Skeletal muscle satellite cell (primary cell): ENCODE results near the gene RERE.

Source experiments
- H3K27me3 ChIP-seq: 2 replicates; pipeline ENCODE4 v1.7.0; 2013; ENCODE audit warnings: low read length; ENCODE audit not compliant: control insufficient read depth, insufficient read depth
- H3K36me3 ChIP-seq: 2 replicates; pipeline ENCODE4 v1.7.0; 2013; ENCODE audit warnings: mild to moderate bottlenecking, control low read depth, low read length; ENCODE audit not compliant: insufficient read depth
- H3K4me1 ChIP-seq: 2 replicates; pipeline ENCODE4 v1.7.0; 2013; ENCODE audit warnings: low read length; ENCODE audit not compliant: control insufficient read depth, insufficient read depth
- H3K4me2 ChIP-seq: 2 replicates; pipeline ENCODE4 v1.7.0; 2013; ENCODE audit warnings: mild to moderate bottlenecking, low read length
- H3K4me3 ChIP-seq: 2 replicates; pipeline ENCODE4 v1.7.0; 2013; ENCODE audit warnings: low read length
- H3K9ac ChIP-seq: 2 replicates; pipeline ENCODE4 v1.7.0; 2013; ENCODE audit warnings: mild to moderate bottlenecking, low read depth, low read length, moderate library complexity
- H3K9me3 ChIP-seq: replicated peaks from 2 replicates; pipeline ENCODE4 v1.7.0; 2013; ENCODE audit warnings: mild to moderate bottlenecking, control low read depth, low read length

RERE gene

GRCh38 chr1:8765198-8765597, 52.2 kb downstream of the RERE start:
- no peaks in the 10 kb centered on the region for H3K27me3 ChIP-seq
- H3K9ac ChIP-seq = no peak overlapping the region
- no peak overlapping the region for H3K4me3 ChIP-seq
- H3K4me2 ChIP-seq = no peak overlapping the region
- H3K9me3 ChIP-seq = no peaks in the 10 kb centered on the region
- no peaks in the 10 kb centered on the region for H3K4me1 ChIP-seq
- H3K36me3 ChIP-seq = no peaks in the 10 kb centered on the region

- Histone ChIP-seq H3K4me2 (no peak overlapping the region), H3K36me3 (no peaks in the 10 kb centered on the region), H3K4me3 (no peak overlapping the region), H3K4me1 (no peaks in the 10 kb centered on the region), H3K9me3 (no peaks in the 10 kb centered on the region), H3K9ac (no peak overlapping the region), H3K27me3 (no peaks in the 10 kb centered on the region)
Measured at GRCh38 chr1:8764293-8764937, 53.0 kb downstream of the RERE start.

GRCh38 chr1:8763888-8764287, 53.6 kb downstream of the RERE start:
- Histone ChIP-seq H3K9me3 (no peaks in the 10 kb centered on the region), H3K4me1 (no peaks in the 10 kb centered on the region), H3K9ac (no peak overlapping the region), H3K36me3 (no peaks in the 10 kb centered on the region), H3K4me2 (no peak overlapping the region), H3K27me3 (no peaks in the 10 kb centered on the region), H3K4me3 (no peak overlapping the region)

DNA sequence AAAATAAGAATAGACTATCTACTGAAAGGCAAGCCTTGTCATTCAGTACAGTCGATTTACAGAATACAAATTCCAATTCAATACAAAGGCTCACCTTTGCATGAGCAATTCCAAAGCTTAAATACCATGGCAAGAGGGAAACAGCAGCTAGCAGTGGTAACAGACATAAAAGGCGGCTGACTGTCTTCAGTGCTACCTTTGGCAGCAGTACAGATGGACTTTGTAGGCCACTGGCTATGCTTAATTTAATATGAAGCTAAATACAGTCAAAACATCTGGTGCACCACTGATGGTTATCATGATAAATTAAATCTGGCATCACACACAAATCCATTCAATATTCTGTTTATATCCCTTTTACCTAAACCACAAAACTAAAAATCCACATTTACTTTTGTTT, 62.4 kb downstream of the RERE start:
- Histone ChIP-seq H3K36me3 (no peaks in the 10 kb centered on the region), H3K4me3 (no peak overlapping the region), H3K27me3 (no peaks in the 10 kb centered on the region), H3K4me2 (no peak overlapping the region), H3K9ac (no peak overlapping the region), H3K4me1 (no peaks in the 10 kb centered on the region), H3K9me3 (no peaks in the 10 kb centered on the region)

DNA sequence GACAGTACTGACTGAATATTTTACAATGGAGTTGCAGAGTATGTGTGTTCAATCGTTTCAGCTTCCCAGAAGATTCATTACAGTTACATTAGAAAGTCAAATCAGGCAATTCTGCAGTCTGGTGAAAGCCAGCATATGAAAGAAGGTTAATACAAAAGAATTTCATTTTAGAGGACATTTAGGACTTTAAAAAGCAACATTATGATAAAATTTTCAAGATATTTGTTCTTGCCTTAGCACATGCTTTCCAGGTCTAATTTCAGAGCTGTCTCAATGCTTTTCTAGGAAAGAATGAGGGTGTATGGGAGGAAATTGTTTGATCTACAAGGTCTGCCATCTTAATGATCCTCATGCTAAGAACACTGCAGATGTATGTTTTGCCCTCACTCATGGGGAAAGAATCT, 63.2 kb downstream of the RERE start:
- no peak overlapping the region for H3K4me2 ChIP-seq
- H3K27me3 ChIP-seq = no peaks in the 10 kb centered on the region
- H3K9me3 ChIP-seq = no peaks in the 10 kb centered on the region
- H3K4me1 ChIP-seq = no peaks in the 10 kb centered on the region
- no peaks in the 10 kb centered on the region for H3K36me3 ChIP-seq
- H3K9ac ChIP-seq = no peak overlapping the region
- H3K4me3 ChIP-seq = no peak overlapping the region

DNA sequence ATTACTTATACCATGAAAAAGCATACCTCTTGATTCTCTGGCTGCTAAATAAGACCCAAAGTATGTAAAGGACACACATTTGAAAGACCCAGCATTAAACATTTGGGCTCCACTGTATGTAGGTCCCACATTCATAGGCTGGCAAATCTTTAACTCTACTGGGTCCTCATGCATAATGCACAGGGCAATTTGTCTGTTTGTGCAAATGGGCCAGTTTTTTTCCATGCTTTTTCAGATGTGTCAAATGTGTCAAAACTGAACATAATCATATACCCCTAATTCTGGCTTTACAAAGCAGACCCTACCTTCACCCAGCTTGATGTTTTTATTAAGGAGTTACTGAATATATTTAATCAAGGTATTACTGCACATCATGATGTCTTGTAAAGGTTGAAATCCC, 63.7 kb downstream of the RERE start:
- Histone ChIP-seq H3K4me1 (no peaks in the 10 kb centered on the region), H3K9ac (no peak overlapping the region), H3K4me3 (no peak overlapping the region), H3K27me3 (no peaks in the 10 kb centered on the region), H3K9me3 (no peaks in the 10 kb centered on the region), H3K36me3 (no peaks in the 10 kb centered on the region), H3K4me2 (no peak overlapping the region)

DNA sequence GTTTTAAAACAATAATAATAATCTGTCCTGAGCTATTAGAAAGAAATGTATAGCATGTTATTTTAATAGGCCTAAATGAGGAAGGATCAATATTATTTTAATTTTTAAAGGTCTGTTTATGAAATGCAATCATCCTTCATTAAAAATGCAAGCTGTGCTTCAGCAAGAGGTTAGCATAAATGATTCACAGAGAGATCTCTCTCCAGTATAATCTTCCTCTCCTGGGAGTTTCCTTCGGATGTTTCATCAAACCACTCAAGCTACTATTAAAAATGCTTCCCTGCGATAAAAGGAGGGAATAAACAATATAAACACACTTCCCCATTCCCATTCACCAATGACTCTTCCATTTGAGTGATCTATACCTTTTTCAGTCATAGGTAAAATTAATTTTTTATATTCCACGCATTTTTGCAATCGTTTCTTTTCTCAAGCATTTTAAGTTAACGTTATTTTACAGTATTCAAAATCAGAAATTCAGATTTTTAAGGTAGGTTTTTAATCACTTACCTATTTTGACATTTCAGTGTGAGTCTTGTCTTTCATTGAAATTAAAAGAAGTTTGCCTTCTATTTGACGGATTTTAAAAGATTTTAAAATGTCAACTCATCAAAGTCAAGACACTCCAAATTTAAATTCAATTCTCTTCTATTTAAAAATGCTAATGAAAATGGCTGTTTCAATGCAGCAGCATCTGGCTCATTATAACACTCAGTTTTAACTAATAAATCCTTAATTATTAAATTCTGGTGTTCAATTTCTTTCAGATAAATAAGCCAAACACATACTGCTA, 64.3 kb downstream of the RERE start:
- no peaks in the 10 kb centered on the region for H3K27me3 ChIP-seq
- H3K4me2 ChIP-seq = no peak overlapping the region
- no peaks in the 10 kb centered on the region for H3K4me1 ChIP-seq
- no peaks in the 10 kb centered on the region for H3K36me3 ChIP-seq
- H3K9ac ChIP-seq = no peak overlapping the region
- H3K9me3 ChIP-seq = no peaks in the 10 kb centered on the region
- H3K4me3 ChIP-seq = no peak overlapping the region

- H3K9me3 ChIP-seq = no peaks in the 10 kb centered on the region
- H3K36me3 ChIP-seq = no peaks in the 10 kb centered on the region
- H3K27me3 ChIP-seq = no peaks in the 10 kb centered on the region
- H3K4me3 ChIP-seq = no peak overlapping the region
- H3K4me2 ChIP-seq = no peak overlapping the region
- no peaks in the 10 kb centered on the region for H3K4me1 ChIP-seq
- no peak overlapping the region for H3K9ac ChIP-seq
Measured at GRCh38 chr1:8752411-8752810, 65.0 kb downstream of the RERE start.

- H3K27me3 ChIP-seq = no peaks in the 10 kb centered on the region
- no peak overlapping the region for H3K4me2 ChIP-seq
- H3K36me3 ChIP-seq = no peaks in the 10 kb centered on the region
- no peak overlapping the region for H3K9ac ChIP-seq
- no peaks in the 10 kb centered on the region for H3K4me1 ChIP-seq
- H3K4me3 ChIP-seq = no peak overlapping the region
- no peaks in the 10 kb centered on the region for H3K9me3 ChIP-seq
Measured at GRCh38 chr1:8751984-8752383, 65.5 kb downstream of the RERE start.

DNA sequence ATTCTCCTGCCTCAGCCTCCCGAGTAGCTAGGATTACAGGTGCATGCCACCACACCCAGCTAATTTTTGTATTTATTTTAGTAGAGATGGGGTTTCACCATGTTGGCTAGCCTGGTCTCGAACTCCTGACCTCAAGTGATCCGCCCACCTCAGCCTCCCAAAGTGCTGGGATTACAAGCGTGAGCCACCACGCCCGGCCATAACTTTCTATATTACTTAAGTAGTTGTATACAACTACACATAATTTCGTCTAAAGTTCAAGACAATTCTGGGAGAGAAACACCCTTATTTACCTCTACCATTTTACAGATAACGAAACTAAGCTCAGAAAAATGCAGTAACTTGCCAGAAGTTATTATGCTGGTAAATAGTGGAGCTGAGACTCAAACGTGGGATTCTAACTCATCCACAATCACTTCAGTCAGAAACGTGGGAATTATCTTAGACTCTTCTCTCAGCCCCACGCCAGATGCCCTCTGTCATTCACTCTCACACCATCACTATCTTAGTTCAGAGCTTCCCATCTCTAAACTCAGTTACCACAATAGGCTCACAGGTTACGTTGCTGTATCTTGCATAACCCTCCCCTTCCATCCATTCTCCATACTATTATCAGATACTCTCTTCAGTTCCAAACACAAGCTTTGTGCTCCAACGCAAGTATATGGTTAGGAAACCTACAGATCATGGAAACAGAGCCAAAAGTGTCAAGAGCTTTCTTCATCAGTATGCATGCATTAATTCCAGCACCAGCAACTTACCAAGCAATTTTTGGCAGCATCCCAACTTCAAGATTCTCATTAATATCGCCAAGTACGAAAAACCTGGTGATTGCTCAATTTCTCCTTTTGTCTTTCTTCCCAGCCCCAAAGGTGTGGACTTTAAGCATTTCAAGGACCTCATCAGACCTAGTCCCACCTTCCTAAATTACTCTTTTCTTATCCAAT, 69.3 kb downstream of the RERE start:
- Histone ChIP-seq H3K27me3 (no peaks in the 10 kb centered on the region), H3K9me3 (no peaks in the 10 kb centered on the region), H3K4me1 (peaks cover 3% of the 10 kb centered on the region), H3K4me3 (no peak overlapping the region), H3K9ac (no peak overlapping the region), H3K36me3 (no peaks in the 10 kb centered on the region), H3K4me2 (no peak overlapping the region)

GRCh38 chr1:8746554-8746953, 70.9 kb downstream of the RERE start:
- Histone ChIP-seq H3K4me1 (peaks cover 3% of the 10 kb centered on the region), H3K9ac (no peak overlapping the region), H3K27me3 (no peaks in the 10 kb centered on the region), H3K36me3 (no peaks in the 10 kb centered on the region), H3K4me3 (no peak overlapping the region), H3K4me2 (no peak overlapping the region), H3K9me3 (no peaks in the 10 kb centered on the region)
